Stimulated activated CD8-positive, alpha-beta memory T cell treated with anti-CD3 and anti-CD28 coated beads, Interleukin-15, amount 100 ng/mL, for 4 hours (primary cell): ENCODE data around the gene CLSTN2.

ENCODE experiments used
- DNase-seq, 2 donors: peaks; one replicate each; pipeline ENCODE4 v3.0.0-alpha.2; 2020; ENCODE audit warnings: low read depth in 2 of 2

CLSTN2 gene

GRCh38 chr3:140052771-140053702, 118.1 kb downstream of the CLSTN2 start:
- no peak for DNase-seq

- no peak for DNase-seq
These were observed 118.8 kb downstream of the CLSTN2 start for GRCh38 chr3:140053794-140054193.

- no peak for DNase-seq
These were observed 120.3 kb downstream of the CLSTN2 start for GRCh38 chr3:140055092-140055791.

- no peak for DNase-seq
These were observed 121.1 kb downstream of the CLSTN2 start for GRCh38 chr3:140056047-140056446.

GRCh38 chr3:140061211-140061610, 126.2 kb downstream of the CLSTN2 start:
- DNase-seq, result no peak

- DNase-seq, result no peak
These were observed 127.5 kb downstream of the CLSTN2 start for GRCh38 chr3:140062461-140062860.

GRCh38 chr3:140067487-140067886, 132.5 kb downstream of the CLSTN2 start:
- DNase-seq, result no peak

- no peak for DNase-seq
These were observed 133.6 kb downstream of the CLSTN2 start for GRCh38 chr3:140068494-140069017.

GRCh38 chr3:140073278-140074045, 138.5 kb downstream of the CLSTN2 start:
- no peak for DNase-seq

- no peak for DNase-seq
These were observed 141.6 kb downstream of the CLSTN2 start for GRCh38 chr3:140076552-140076951.

- DNase-seq, result no peak
These were observed 142.4 kb downstream of the CLSTN2 start for GRCh38 chr3:140077406-140077805.

GRCh38 chr3:140078343-140078742, 143.4 kb downstream of the CLSTN2 start:
- no peak for DNase-seq

GRCh38 chr3:140078940-140079339, 144.0 kb downstream of the CLSTN2 start:
- no peak for DNase-seq

- DNase-seq, result no peak
These were observed 146.9 kb downstream of the CLSTN2 start for GRCh38 chr3:140081887-140082286.

GRCh38 chr3:140085001-140085400, 150.0 kb downstream of the CLSTN2 start:
- no peak for DNase-seq

GRCh38 chr3:140086642-140087041, 151.7 kb downstream of the CLSTN2 start:
- no peak for DNase-seq

GRCh38 chr3:140088058-140088457, 153.1 kb downstream of the CLSTN2 start:
- no peak for DNase-seq

- DNase-seq, result no peak
These were observed 153.5 kb downstream of the CLSTN2 start for GRCh38 chr3:140088513-140088912.

- DNase-seq, result no peak
These were observed 154.6 kb downstream of the CLSTN2 start for GRCh38 chr3:140089403-140090072.

GRCh38 chr3:140091143-140091542, 156.2 kb downstream of the CLSTN2 start:
- no peak for DNase-seq

GRCh38 chr3:140092848-140093536, 158.0 kb downstream of the CLSTN2 start:
- no peak for DNase-seq
